Measurements from ENCODE around the gene TRUB1.
"Not testable (repeated sequence)": the region's sequence is repeated elsewhere in the genome, so short reads cannot be mapped to it uniquely, and the experiment has no call there.

TRUB1 gene

GRCh38 chr10:114937962-114938855 lies at the start of gene TRUB1:
TRUB1 (plus strand) TSS chr10:114938195; CDS start chr10:114938254, 59 bp downstream.
- peak; percentile 78 for DNase-seq

- DNase-seq: no peak
Measured at GRCh38 chr10:114893251-114893650, 44.7 kb upstream of the TRUB1 start.

GRCh38 chr10:114894911-114895310 lies 43.1 kb upstream of the TRUB1 start:
- DNase-seq: no peak

GRCh38 chr10:114897011-114897410 lies 41.0 kb upstream of the TRUB1 start:
- not testable (repeated sequence) for DNase-seq

- DNase-seq: no peak
Measured at GRCh38 chr10:114897593-114897992, 40.4 kb upstream of the TRUB1 start.

GRCh38 chr10:114899982-114900381 lies 38.0 kb upstream of the TRUB1 start:
- DNase-seq: no peak

- DNase-seq: no peak
Measured at GRCh38 chr10:114900658-114901057, 37.3 kb upstream of the TRUB1 start.

GRCh38 chr10:114902151-114902550 lies 35.8 kb upstream of the TRUB1 start:
- DNase-seq: no peak

GRCh38 chr10:114905450-114905849 lies 32.5 kb upstream of the TRUB1 start:
- no peak for DNase-seq

- no peak for DNase-seq
Measured at GRCh38 chr10:114906981-114907380, 31.0 kb upstream of the TRUB1 start.

- DNase-seq: no peak
Measured at GRCh38 chr10:114908896-114909295, 29.1 kb upstream of the TRUB1 start.

- no peak for DNase-seq
Measured at GRCh38 chr10:114911052-114911711, 26.8 kb upstream of the TRUB1 start.

GRCh38 chr10:114911801-114912469 lies 26.1 kb upstream of the TRUB1 start:
- DNase-seq: no peak

- no peak for DNase-seq
Measured at GRCh38 chr10:114912470-114912859, 25.5 kb upstream of the TRUB1 start.

- no peak for DNase-seq
Measured at GRCh38 chr10:114914560-114914959, 23.4 kb upstream of the TRUB1 start.

- no peak for DNase-seq
Measured at GRCh38 chr10:114915294-114915693, 22.7 kb upstream of the TRUB1 start.

GRCh38 chr10:114916653-114917052 lies 21.3 kb upstream of the TRUB1 start:
- DNase-seq: no peak

- DNase-seq: no peak
Measured at GRCh38 chr10:114917459-114917858, 20.5 kb upstream of the TRUB1 start.

- no peak for DNase-seq
Measured at GRCh38 chr10:114917927-114918672, 19.9 kb upstream of the TRUB1 start.

GRCh38 chr10:114920459-114920858 lies 17.5 kb upstream of the TRUB1 start:
- no peak for DNase-seq

GRCh38 chr10:114922003-114922402 lies 16.0 kb upstream of the TRUB1 start:
- no peak for DNase-seq

- no peak for DNase-seq
Measured at GRCh38 chr10:114923551-114923950, 14.4 kb upstream of the TRUB1 start.

Measured in activated effector memory CD4-positive, alpha-beta T cell treated with Interleukin-2 at 50 U/mL for 16 hours (primary cell).